NCI-H128 (cell line): ENCODE results near the gene PELI2.

Experiments used
- DNase-seq: peaks from one replicate; lab custom pipeline; 2025; ENCODE audit not compliant: unreplicated experiment; lab: John Stamatoyannopoulos, UW

Gene PELI2

DNA sequence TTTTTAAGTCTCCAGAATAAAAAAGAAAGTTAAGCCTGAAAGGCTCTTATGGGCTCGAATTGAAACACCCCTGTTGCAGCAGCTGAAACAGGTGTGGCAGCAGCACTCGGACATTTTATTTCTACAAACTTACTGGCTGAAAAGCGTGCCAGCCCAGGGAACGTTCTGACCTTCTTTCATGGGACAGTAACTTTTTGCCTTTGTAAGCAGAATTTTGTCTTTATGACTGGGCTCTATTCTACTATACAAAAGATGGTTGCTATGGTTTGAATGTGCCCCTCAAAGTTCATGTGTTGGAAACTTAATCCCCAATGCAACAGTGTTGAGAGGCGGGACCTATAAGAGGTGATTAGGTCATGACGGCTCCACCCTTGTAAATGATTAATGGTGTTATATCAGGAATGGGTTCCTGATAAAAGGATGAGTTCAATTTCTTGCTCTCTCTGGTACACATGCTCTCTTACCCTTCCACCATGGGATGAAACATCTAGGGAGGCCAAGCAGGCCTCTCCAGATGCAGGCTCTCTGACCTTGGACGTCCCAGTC, 52.7 kb downstream of the PELI2 start:
- no peak for DNase-seq

DNA sequence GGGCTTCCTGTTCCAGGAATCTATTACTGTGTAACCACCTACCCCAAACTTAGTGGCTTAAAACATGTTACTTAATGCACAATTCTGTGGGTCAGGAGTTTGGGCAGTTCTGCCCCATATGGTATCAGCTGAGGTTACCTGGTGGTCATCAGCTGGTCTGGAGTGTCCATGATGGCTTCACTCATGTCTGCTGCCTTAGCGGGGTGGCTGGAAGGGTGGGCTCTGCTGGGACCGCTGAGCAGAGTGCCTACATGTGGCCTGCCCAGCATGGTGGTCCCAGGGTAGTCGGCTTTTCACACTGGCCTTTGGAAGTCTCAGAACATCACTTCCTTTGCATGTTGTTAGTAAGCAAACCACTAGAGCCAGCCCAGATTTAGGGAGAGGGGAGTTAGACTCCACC, 53.9 kb downstream of the PELI2 start:
- DNase-seq = no peak

DNA sequence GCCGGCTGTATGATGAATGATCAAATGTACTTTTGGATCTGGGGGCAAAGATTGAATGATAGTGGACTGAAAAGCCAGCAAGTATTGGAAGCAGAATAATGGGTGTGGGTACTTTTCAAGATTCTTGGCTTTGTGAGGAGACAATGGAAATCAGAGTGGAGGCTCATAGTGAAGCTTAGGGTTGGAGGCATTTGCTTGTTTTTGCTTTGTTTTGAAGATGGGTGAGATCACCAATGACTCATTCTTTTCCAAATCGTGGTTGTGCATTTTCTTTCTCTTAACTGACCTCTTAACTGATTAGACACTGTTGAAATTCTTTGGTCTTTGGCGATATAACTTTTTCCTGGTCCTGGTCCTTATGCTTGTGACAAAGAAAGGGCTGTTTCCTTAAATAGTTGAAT, 54.4 kb downstream of the PELI2 start:
- no peak for DNase-seq

DNA sequence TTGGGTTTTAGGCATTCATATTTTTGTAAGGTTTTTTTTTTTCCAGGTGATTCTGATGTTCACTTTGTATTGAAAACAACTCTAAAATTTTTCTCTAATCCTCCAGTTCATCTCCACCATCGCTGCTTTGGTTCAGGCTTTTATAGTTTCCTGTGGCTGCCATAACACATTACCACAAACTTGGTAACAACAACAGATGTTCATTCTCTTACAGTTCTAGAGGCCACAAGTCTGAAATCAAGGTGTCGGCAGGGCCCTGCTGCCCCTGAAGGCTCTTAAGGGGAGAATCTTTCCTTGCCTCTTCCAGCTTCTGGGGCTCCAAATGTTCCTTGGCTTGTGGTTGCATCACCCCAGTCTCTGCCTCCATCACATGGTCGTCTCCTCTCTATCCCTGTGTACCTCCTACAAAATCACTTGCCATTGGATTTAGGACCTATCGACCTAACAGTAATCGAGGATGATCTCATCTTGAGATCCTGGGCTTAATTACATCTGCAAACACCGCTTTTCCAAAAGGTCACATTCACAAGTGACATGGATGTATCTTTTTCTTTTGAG, 55.2 kb downstream of the PELI2 start:
- no peak for DNase-seq

DNA sequence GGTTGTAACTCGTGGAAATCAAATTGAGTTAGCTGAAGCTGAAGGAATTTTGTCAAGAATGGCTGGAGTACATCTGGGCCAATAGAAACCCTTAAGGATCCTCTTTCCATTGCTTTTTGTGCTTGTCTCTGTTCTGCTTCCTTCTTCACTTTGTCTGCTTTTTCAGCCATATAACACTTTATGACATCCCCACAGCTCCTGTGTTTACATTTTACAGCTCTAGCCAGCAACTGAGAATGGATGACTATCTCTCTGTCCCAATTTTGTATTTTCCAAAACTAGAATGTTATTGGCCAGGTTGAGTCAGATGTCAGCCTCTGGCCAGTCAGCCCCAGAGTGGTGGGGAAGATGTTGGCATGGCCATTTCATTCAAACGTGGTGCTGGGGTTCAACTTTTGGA, 57.6 kb downstream of the PELI2 start:
- no peak for DNase-seq

DNA sequence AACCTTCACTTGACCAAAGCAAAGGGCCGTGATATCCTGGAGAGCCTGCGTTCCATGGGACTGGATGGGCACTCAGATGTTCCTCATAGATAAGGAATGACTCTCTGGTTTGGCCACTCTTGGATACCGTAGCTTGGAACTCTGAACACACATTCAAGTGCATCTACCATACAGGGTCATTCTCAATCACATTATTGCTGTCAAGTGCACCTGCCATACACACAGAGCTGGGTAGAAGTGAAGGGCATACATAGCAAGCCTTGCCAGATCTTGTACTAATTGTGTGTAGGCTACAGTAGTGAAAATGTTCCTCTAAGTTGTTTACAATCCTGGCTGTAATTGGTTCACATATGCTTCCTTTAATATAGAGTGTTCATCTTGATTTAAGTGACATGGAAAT, 58.3 kb downstream of the PELI2 start:
- DNase-seq = no peak

DNA sequence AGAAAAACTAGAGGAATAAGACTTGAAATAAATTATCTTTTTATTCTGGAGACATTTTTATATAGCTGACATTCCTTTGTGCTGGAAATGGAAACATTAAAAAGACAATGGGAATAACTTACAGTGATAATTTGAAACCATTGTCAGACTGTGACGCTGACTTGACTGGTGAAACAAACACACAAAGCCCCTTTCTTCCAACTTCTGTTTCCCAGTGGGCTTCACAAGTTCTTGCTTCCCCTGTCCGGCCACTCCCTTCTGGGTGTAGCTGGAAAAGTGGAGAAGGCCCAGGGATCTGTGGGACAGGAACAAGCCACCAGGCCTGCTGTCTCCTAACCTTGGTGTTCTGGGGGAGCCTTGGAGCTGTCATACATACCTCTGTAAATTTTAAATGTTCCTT, 58.8 kb downstream of the PELI2 start:
- no peak for DNase-seq

DNA sequence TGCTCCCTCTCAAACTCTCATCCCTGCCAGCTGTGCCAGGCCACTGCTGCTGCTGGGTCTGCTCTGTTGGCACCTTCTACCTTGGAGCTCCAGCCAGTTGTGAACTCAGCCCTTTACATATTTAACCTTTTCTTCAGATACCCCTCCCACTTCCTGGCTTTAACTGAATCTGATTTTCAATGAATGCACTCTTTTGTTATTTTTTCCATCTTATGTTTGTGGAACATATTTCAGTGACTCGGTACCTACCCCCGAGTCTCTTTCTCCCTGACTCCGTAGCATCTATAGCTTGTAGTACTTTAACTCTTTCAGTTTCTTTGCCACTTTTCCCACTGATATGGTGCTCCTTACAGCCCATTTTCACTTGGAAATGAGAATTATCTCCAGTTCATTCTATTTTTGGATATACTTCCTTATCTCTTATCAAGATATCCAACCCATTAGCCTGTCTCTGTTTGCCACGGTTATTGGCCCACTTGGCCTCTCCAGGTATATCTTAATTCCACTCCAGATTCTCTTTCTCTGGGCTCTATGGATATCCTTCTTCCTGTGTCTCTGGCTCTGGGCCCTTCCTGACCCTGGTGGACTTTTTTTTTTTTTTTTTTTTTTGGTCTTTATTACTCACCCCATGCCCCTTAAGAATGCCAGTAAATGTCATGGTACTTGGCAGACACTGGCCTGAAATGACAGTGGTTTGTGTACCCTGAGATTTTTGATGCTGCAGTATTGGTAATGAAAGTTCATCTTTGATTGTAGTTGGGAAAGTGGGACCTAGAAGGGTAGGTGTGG, 62.7 kb downstream of the PELI2 start:
- no peak for DNase-seq

DNA sequence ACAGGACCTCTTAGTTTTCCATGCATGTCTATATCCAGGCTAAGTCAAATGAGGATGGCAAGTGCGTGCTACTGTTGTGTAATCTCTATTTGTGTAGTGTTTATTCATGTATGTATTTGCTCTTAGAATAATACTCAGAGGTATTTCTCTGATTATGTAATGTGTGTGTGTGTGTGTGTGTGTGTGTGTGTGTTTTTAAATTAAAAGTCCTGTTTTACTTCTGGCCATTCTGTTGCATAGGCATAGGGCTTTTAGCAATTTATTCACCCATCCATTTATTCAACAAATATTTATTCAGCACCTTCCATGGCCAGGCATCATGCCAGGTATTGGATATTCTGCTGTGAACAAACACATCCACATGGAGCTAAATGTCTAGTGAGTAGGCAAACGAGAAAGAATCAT, 63.5 kb downstream of the PELI2 start:
- peak; percentile 37 for DNase-seq

DNA sequence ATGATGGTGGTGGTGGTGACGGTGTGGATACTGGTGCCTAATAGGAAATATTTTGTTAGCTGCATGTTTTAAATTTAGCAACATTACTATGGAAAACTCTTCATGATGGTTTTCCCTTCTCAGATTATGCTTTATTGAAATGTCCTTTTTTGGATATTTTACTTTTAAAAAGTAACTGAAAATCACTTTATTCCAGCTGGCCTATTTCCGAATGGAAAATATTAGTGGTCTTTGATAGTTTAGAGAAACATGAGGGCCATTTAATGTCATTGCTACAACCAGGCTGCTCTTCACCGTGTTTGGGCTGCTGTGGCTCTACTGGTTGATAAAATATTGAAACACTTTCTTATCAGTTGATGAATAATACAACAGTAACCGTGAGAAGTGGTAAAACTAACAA, 64.2 kb downstream of the PELI2 start:
- DNase-seq = no peak

DNA sequence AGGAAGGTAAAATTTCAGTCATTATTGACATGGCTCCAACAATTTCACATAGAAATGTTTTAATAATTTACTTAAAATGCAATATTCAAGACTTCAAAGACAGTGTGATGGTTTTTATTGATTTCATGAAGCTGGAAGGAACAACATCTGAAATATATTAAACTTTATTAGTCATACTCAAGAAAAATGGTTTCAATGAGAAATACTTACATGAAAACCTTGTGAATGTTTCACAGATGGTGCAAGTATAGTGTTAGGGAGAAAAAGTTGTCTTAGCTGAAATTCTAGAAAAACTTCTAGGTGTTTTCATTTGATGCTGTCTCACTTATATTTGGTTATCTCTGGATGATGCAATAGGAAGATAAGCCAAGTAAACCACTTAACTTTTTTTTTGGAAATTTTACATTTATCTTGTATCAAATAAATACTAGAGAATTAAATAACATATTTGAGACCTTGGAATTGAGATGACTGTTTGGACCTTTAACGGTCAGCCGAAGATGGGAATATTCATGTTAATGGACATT, 65.5 kb downstream of the PELI2 start:
- no peak for DNase-seq

DNA sequence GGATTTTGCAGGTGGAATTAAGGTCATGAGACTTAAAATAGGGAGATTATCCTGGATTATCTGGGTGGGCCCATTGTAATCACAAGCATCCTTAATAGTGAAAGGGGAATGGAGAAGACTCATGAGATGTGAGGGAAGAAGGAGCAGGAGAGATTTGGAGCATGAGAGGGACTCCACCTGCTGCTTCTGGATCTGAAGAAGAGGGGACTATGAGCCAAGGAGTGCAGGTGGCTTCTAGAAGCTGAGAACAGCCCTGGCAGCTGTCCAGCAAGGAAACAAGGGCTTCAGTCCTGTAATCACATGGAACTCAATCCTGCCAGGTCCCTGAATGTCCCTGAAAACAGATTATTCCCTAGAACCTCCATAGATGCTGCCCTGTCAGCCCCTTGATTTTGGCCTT, 67.8 kb downstream of the PELI2 start:
- no peak for DNase-seq

DNA sequence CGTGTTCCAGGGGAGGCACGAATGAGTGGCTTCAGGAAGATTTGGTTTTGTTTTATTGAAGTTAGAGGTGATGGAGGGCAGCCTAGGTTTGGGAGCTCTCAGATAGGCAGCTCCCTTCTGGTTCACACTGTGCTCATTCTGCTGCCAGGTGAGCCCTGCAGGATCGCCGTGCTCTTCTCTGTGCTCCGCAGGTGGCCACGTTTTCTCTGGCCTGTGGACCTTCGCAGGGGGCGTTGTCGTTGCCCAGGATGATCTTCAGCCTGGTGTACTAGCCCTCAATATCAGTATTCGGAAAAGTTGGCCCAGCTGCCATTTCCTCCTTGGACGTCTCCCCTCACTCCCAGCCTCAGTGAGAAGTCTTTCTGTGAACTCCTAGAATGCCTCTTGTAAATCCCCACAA, 69.5 kb downstream of the PELI2 start:
- no peak for DNase-seq

DNA sequence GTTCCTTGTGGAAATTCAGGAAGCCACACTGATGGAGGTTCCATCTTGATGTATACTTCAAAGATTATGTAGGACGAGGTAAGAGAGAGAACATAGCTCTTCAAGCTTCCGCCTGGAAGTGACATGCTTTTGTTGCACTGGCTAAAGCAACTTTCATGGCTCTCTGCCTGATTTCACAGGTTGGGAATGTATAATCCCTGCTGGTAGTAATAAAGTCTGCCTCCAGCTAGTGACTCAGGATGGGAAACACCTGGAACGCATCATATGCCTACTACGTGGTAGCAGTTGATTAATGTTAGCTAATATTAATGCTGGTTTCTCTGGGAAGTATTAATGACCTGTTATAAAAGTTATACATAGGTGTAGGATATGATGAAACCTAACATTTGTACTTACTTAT, 71.1 kb downstream of the PELI2 start:
- DNase-seq = no peak

DNA sequence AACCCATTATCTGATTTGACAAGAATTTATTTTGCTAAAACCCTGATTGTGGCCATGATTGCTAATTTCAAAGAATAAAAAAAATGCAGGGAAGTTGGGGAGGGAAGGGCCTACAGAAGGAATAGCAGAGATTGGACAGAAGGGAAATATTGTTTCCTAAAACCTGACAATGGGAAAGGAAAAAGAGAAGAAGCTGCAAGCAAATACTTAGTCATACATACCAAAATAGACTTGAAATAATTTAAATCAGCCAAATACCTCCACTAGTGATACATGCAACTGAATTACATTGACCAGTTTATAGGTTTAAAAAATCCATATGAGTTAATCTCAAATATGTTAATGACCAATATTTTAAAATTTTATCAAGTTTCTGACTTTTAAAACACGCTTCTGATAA, 75.1 kb downstream of the PELI2 start:
- no peak for DNase-seq

DNA sequence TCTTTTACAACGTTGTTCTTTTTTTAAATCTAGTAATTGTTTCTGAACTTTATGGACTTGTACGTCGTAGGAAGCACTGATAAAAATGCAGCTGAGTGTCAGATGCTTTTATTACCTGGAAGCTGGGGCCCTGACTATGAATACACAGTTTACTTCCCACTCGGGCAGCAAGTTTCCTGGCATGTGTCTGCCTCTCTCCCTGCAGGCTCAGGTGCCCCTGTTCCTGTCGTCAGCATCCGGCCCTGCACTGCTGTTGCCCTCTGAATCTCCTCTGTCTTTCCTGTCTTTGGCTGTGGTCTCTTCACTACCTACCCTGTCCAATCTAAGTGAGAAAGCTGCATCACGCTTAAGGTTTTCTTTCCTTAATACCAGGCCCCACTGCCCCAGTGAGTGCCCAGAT, 75.8 kb downstream of the PELI2 start:
- no peak for DNase-seq

DNA sequence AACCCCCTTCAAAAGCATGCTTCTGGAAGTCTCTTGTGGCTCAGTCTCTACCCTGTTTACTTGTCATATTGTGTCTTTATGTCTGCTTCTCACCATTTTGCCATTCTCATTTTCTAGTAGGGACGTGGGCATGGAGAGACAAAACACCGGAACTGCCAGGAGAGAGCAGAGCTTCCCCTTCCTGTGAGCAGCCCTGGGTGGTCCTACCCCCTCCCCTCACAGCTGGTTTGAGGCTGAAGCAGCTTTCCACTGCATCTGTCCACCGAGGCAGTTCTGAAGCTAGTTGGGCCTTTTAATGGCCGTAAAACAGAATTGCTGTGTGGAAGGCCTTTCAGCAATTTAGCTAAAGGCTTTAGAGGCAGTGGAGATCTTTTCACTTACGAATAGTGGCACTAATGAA, 77.0 kb downstream of the PELI2 start:
- no peak for DNase-seq

DNA sequence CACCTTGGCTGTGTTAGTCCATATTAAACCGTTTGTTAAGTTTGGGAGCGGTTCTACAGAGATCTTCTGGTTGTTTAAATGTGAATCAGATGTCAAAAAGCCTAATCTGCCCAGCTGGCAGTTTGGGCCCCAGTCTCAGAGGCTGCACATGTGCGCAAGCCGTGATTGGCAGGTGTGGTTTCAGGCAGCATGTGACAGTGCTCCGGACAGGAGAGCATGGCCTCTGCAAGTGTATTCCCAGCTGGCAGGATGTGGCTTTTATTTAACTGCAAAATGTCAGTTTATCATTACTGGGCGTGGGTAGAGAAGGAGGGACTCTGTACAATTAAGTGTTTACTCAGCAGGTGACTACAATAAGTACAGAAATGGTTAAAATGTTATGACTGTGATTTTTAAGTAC, 77.5 kb downstream of the PELI2 start:
- DNase-seq = no peak

DNA sequence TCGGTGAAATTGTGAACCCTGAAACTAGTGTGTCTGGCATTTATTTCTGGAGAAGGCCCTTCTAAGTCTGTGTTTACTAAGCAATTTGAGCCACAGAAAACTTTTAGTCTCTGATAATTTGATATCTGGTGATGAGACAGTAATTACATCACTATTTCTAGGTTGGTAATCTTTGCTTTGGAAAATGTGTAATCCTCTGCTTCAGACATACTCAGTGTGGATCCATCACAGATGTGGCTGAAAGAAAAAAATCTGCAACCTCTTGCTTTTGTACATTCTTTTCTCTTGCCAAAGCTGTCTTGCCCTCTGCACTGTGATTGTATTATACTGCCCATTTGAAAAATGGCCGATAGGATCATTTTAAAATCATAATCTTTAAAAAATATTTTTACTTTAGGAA, 78.1 kb downstream of the PELI2 start:
- DNase-seq = no peak

DNA sequence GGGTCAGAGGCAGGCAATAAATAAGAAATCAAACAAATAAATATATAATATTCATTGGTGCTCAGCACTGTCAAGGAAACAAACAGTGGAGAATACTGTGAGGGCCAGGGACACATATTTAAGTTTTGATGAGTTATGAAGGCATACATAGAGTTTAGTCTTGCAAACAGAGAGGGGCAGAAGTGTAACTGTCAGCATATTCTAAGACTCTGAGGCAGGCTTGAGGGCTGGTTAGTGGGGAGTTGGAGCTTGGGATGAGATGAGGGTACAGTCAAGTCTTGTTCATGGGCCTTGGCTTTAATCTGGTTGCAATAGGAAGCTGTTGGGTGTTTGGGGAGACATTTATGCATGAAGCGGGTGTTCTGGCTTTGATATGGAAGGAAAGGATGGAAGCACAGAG, 78.9 kb downstream of the PELI2 start:
- DNase-seq = no peak

DNA sequence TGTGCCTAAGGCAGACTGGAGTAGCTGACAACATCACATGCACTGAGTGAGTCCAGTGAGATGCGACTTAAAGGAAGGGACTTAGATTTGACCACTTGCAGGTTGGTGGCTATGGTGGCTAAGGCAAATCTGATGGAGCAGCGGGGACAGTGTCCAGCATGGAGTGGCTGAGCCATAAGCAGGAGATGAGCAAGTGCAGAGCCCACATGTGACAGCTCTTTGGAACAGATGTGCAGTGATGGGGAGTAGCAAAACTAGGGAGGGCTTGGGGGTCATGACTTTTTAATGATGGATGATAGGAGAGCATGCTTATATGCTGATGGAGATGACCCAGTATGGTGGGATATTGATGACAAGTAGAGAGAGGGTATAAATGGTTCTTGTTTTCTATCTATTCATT, 80.2 kb downstream of the PELI2 start:
- no peak for DNase-seq

DNA sequence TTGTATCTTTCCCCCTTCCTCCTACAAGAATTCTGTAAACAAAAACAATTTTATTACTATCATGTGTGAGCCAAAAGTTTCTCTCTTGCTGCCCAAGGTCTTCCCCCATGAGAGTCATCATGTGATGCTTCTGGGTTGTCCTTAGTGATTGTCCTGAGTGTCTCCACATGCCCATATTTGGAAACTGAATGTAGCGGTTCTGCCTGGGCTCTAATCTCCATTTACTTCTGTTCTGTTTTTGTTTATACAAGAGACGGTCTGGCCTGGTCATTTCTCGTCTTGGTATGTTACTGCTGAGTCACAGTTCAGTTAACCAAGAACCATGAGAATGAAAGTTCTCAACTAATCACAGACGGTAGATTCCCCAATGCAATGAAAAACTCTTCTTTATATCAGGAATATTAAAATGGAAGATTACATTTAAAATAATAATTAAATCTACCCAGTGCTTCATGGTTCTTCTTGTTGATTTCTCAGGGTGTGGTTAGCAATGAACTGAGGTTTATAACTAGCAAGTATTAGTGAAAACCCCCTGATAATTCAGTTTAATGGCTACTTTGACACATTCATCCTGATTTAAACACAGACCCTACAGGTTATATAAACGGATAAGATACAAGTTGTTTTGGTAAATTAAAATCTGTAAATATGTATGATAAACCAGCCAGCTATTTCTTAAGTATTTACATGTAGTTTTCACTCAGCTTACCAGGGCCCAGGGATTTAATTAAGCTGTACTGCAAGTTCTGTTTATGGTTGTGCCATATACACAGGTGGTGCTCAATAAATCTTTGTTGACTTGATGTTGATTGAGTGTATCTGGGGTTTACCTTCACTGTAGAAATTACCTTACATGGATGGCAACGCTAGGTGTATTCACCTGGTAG, 81.1 kb downstream of the PELI2 start:
- DNase-seq = no peak
